HG02623 (cell line): ENCODE data around the gene PCSK4.

Experiments used
- ATAC-seq: cut with Tn5 transposase; IDR thresholded peaks from one replicate; pipeline ENCODE4 v1.9.1; 2021; ENCODE audit warnings: moderate library complexity; ENCODE audit not compliant: unreplicated experiment

The PCSK4 gene

DNA sequence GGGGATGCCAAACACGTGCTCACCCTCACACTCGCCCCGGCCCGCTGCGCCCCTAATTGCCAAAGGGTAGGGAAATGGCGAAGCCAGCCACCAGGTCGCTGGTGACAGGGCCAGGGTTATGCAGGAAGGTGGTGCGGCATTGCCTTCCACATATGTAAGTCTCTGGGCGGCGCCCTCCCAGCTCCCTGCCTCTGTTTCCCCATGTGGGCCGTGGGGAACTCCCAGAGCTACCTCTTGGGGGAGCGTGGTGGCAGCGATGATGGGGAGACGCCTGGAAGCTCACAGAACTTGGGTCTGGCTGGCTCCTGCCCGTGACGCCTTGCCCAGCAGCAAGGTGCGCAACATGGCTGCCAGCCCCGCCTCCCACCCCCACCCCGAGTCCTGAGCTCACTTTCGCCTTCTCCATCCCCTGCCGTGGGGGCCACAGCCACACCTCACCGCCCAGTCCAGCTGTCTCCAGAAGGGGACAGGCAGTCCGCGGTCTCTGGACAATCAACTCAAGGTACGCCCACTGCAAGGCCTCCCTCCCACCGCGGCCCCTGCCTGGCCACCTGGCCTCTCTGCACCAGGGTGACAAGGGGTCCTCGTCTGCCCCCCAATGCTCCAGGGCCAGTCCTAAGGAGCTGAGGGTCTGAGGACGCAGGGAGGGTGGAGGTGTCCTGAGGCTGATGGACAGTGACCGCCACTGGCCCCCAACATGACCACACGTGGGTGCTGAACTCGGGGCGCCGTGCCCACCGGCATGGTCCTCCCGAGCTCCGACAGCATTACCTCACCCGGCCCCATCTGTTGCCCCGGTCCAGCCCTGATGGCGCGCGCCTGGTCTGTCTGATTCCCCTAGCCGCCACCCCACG is 17.7 kb downstream of the PCSK4 start:
- ATAC-seq: no peak

GRCh38 chr19:1471515-1472160 is 18.5 kb downstream of the PCSK4 start:
- no peak for ATAC-seq

DNA sequence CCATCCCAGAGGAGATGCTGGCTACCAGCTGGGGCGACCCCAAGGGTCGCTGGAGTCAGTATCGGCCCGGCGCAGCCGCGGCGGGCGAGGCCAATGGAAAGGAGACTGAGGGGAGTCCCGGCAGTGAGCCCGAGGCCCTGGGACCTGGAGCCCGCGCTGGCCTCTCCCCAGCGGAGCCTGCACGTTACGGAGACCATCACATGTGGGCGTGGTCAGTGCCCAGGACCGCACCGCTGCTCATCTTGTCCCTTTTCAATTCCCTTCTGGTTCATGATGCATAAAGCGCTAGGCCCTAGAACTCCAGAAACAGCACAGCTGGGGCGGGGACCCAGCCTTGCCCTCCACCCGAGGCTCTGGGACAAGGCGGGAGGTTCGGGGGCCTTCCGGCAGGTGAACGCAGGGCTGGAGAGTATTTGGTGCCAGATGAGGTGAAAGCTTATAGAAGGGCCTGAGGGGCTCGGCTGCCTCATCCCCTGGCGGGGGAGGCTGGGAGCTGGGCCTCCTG is 19.1 kb downstream of the PCSK4 start:
- ATAC-seq: no peak

DNA sequence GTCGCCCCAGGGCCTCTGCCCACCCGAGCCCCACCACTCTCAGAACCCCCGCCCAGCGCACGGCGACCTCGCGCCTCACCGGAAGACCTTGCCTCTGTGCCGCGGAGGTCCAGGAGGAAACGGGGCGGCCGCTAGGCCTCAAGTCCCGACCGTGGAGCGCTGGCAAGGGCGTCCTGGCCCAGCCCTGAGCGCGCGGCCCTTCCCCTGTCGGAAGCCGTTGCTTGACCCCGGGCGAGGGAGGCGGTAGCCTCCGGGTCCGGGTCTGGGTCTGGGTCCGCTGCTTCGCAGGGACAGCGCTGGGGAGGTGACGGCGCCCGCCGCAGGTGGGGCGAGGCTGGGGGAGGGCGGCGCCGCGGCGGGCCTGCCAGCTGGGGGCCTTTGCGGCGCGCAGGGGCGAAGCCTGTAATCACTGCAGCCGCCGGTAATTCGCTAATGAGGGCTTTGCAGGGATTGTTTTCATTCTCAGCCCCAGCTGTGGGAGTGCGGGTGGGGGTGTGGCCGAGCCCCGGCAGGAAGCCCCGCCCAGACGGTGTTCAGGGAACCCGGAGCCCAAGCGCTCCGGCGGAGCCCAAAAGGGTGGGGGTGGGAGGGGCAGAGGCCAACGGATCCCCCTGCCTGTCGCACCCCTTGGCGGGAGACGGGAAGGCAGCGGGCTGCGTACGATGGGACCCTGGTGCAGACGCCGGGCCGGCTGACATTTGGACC is 19.7 kb downstream of the PCSK4 start:
- ATAC-seq: no peak

GRCh38 chr19:1470055-1470304 is 20.2 kb downstream of the PCSK4 start:
- ATAC-seq: no peak

DNA sequence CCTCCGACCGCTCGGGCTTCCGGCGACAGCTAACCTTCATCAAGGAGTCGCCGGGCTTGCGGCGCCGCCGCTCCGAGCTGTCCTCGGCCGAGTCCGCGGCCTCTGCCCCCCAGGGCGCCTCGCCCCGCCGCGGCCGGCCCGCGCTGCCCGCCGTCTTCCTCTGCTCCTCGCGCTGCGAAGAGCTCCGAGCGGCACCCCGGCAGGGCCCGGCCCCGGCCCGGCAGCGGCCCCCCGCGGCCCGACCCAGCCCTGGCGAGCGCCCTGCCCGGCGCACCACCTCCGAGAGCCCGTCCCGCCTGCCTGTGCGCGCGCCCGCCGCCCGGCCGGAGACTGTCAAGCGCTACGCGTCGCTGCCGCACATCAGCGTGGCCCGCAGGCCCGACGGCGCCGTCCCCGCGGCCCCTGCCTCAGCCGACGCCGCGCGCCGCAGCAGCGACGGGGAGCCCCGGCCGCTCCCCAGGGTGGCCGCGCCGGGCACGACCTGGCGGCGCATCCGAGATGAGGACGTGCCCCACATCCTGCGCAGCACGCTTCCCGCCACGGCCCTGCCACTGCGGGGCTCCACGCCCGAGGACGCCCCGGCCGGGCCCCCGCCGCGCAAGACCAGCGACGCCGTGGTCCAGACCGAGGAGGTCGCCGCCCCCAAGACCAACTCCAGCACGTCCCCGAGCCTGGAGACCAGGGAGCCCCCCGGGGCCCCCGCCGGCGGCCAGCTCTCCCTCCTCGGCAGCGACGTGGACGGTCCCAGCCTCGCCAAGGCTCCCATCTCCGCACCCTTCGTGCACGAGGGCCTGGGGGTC is 20.7 kb downstream of the PCSK4 start:
- no peak for ATAC-seq

GRCh38 chr19:1468821-1469254 is 21.3 kb downstream of the PCSK4 start:
- no peak for ATAC-seq

- no peak for ATAC-seq
Measured at GRCh38 chr19:1468274-1468820, 21.8 kb downstream of the PCSK4 start.

- ATAC-seq: no peak
Measured at GRCh38 chr19:1467490-1468273, 22.5 kb downstream of the PCSK4 start.

GRCh38 chr19:1467215-1467489 is 23.0 kb downstream of the PCSK4 start:
- no peak for ATAC-seq

GRCh38 chr19:1466461-1467214 is 23.5 kb downstream of the PCSK4 start:
- ATAC-seq: no peak

DNA sequence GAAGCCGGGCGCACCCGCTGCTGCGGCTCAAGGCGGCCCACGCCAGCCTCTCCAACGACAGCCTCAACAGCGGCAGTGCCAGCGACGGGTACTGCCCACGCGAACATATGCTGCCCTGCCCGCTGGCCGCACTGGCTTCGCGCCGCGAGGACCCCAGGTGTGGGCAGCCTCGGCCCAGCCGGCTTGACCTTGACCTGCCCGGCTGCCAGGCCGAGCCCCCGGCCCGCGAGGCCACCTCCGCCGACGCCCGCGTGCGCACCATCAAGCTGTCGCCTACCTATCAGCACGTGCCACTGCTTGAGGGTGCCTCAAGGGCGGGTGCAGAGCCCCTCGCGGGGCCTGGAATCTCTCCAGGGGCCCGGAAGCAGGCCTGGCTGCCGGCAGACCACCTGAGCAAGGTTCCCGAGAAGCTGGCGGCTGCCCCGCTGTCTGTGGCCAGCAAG is 24.1 kb downstream of the PCSK4 start:
- no peak for ATAC-seq

DNA sequence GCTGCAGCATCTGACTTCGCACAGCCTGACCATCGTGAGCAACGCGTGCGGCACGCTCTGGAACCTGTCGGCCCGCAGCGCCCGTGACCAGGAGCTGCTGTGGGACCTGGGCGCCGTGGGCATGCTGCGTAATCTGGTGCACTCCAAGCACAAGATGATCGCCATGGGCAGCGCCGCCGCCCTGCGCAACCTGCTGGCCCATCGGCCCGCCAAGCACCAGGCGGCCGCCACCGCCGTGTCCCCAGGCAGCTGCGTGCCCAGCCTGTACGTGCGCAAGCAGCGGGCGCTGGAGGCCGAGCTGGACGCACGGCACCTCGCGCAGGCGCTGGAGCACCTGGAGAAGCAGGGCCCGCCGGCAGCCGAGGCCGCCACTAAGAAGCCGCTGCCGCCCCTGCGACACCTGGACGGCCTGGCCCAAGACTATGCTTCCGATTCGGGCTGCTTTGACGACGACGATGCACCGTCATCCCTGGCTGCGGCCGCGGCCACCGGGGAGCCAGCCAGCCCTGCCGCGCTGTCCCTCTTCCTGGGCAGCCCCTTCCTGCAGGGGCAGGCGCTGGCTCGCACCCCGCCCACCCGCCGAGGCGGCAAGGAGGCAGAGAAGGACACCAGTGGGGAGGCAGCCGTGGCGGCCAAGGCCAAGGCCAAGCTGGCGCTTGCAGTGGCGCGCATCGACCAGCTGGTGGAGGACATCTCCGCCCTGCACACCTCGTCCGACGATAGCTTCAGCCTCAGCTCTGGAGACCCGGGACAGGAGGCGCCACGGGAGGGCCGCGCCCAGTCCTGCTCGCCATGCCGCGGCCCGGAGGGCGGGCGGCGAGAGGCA is 24.7 kb downstream of the PCSK4 start:
- no peak for ATAC-seq

DNA sequence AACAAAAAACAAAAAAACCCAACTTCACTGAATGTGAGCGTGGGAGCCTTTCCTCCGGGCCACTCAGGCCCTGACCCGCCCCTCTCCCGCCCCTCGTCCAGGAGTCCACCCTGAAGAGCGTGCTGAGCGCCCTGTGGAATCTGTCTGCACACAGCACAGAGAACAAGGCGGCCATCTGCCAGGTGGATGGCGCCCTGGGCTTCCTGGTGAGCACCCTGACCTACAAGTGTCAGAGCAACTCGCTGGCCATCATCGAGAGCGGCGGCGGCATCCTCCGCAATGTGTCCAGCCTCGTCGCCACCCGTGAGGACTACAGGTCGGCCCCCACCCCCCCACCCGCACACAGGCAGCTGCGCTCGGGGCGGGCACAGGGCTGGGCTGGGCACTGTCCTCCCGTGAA is 28.3 kb downstream of the PCSK4 start:
- no peak for ATAC-seq

- no peak for ATAC-seq
Measured at GRCh38 chr19:1460033-1460995, 29.8 kb downstream of the PCSK4 start.

GRCh38 chr19:1459479-1459878 is 30.7 kb downstream of the PCSK4 start:
- ATAC-seq: no peak

DNA sequence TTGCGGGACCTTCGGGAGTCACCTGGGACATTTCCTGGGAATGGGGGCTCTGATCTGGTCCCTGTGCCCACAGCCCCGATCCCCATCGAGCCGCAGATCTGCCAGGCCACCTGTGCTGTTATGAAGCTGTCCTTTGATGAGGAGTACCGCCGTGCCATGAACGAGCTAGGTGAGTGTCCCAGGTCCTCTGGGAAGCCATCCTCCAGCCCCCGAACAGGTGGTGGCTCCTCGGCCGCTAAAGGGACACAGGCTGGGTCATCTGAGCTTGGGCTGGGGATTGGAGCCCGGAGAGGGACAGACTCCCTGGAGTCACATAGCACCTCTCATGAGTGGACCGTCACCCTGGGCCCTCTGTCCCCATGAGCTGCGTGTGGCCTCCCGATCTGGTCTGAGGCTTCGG is 32.3 kb downstream of the PCSK4 start:
- no peak for ATAC-seq
